GM06990 (cell line): ENCODE data around the gene NAA60.
A peak's percentile ranks its signal among the peaks of the same experiment; 100 is the strongest.

Source experiments
- DNase-seq: peaks from one replicate; pipeline ENCODE4 v3.0.0-alpha.2; 2011; ENCODE audit not compliant: insufficient read length; ENCODE audit errors: extremely low read depth
- H3K27me3 ChIP-seq: replicated peaks from 2 replicates; pipeline ENCODE4 v1.6.0; 2011; ENCODE audit warnings: low read length; ENCODE audit not compliant: control insufficient read depth, insufficient read depth
- H3K36me3 ChIP-seq: 2 replicates; pipeline ENCODE4 v1.5.1; 2011; ENCODE audit warnings: low read length; ENCODE audit not compliant: control insufficient read depth, insufficient read depth
- H3K4me3 ChIP-seq: replicated peaks from 2 replicates; pipeline ENCODE4 v1.5.1; 2011; ENCODE audit warnings: low read depth, mild to moderate bottlenecking, control low read depth, low read length
- CTCF ChIP-seq: IDR thresholded peaks from 2 replicates; pipeline ENCODE4 v1.5.1; 2011; ENCODE audit warnings: low read length, control low read depth, mild to moderate bottlenecking, inconsistent platforms; ENCODE audit not compliant: insufficient read depth, poor library complexity, severe bottlenecking

The NAA60 gene

GRCh38 chr16:3501783-3502400, 58.4 kb downstream of the NAA60 start:
- DNase-seq, result no peak

GRCh38 chr16:3503523-3503922, 60.0 kb downstream of the NAA60 start:
- Histone ChIP-seq H3K36me3 (peaks cover 3% of the 10 kb centered on the region), H3K4me3 (no peak overlapping the region), H3K27me3 (no peaks in the 10 kb centered on the region)
- DNase-seq, result no peak
- no peak for TF ChIP-seq CTCF

More at GRCh38 chr16:3501783-3502400, 58.4 kb downstream of the NAA60 start:
- Histone ChIP-seq H3K36me3 (no peaks in the 10 kb centered on the region), H3K27me3 (no peaks in the 10 kb centered on the region), H3K4me3 (peak overlapping the region; percentile 82)
- no peak for TF ChIP-seq CTCF

- H3K27me3 ChIP-seq, result no peaks in the 10 kb centered on the region
- peaks cover 5% of the 10 kb centered on the region for H3K36me3 ChIP-seq
- DNase-seq, result no peak
- no peak overlapping the region for H3K4me3 ChIP-seq
- TF ChIP-seq CTCF, result no peak
These were observed 65.3 kb downstream of the NAA60 start for GRCh38 chr16:3508736-3509135.

- no peak for TF ChIP-seq CTCF
- Histone ChIP-seq H3K4me3 (no peak overlapping the region), H3K27me3 (no peaks in the 10 kb centered on the region), H3K36me3 (peaks cover 5% of the 10 kb centered on the region)
- peak; percentile 55 for DNase-seq
These were observed 66.0 kb downstream of the NAA60 start for GRCh38 chr16:3509470-3509928.

- H3K36me3 ChIP-seq, result peaks cover 5% of the 10 kb centered on the region
- TF ChIP-seq CTCF, result no peak
These were observed 66.9 kb downstream of the NAA60 start for GRCh38 chr16:3510416-3510815.

More at GRCh38 chr16:3510416-3510815, 66.9 kb downstream of the NAA60 start:
- H3K27me3 ChIP-seq, result no peaks in the 10 kb centered on the region
- no peak for DNase-seq
- H3K4me3 ChIP-seq, result no peak overlapping the region
